GM10248 (cell line): ENCODE results near the gene GJC2.
"Not testable (repeated sequence)": the region's sequence is repeated elsewhere in the genome, so short reads cannot be mapped to it uniquely, and the experiment has no call there.

ENCODE experiments used
- CTCF ChIA-PET: fragments of 300-600 bp; sonication (Branson Sonifier 250); formaldehyde crosslinking; extraction: SDS; loops from one replicate; lab custom pipeline; 2021; ENCODE audit warnings: antibody characterized with exemption; lab: Yijun Ruan, JAX
- POLR2A ChIA-PET: fragments of 350-650 bp; sonication (Branson Sonifier 250); formaldehyde crosslinking; extraction: SDS; loops from one replicate; lab custom pipeline; 2020; ENCODE audit warnings: antibody characterized with exemption; lab: Yijun Ruan, JAX
- DNase-seq: peaks from one replicate; pipeline ENCODE4 v3.0.0; 2012; ENCODE audit errors: extremely low spot score
- TF ChIP-seq, protein P1 (sequence below): IDR thresholded peaks from 2 replicates; pipeline ENCODE4 v1.5.1; 2012; ENCODE audit warnings: mild to moderate bottlenecking, low read depth; ENCODE audit errors: extremely low read depth, missing control alignments, control extremely low read depth

The GJC2 gene

DNA sequence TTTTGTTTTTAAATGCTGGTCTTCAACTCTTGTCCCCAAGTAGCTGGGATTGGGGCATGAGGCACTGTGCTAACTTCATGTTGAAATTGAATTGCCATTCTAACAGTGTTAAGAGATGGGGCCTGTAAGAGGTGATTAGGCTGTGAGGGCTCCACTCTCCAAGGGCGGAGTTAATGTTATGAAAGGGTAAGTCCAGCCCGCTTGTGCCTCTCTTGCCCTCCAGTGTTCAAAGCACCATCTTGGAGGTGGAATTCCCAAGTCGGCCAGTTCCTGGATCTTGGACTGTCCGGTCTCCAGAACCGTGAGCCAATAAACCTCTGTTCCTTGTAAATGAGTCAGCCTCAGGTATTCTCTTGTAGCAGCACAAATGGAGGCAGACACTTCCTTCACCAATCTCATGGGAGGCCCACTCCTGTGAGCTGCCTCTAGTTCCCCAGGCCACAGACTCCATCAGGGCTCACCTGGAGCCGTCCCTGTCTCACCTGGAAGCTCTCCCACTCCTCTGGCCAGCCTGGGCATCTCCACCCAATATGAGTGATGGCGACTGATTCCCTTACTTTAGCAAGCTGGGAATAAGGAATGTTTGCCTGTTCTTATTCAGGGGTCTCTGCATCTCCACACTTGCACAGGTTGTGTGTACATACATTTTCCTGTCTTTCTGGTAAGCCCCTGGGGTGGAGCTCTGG, 31.4 kb downstream of the GJC2 start:
- ChIA-PET CTCF (interaction anchor here (1.1 to 1.2 kb wide), 2 partner anchors 33 to 181 kb away, joined by 3 to 4 read pairs; no protein-coding TSS in a partner anchor), POLR2A (interaction anchor here (0.6 kb wide), 1 partner anchor 14 kb away, joined by 4 read pairs; no protein-coding TSS in a partner anchor)
- TF ChIP-seq, protein P1, sequence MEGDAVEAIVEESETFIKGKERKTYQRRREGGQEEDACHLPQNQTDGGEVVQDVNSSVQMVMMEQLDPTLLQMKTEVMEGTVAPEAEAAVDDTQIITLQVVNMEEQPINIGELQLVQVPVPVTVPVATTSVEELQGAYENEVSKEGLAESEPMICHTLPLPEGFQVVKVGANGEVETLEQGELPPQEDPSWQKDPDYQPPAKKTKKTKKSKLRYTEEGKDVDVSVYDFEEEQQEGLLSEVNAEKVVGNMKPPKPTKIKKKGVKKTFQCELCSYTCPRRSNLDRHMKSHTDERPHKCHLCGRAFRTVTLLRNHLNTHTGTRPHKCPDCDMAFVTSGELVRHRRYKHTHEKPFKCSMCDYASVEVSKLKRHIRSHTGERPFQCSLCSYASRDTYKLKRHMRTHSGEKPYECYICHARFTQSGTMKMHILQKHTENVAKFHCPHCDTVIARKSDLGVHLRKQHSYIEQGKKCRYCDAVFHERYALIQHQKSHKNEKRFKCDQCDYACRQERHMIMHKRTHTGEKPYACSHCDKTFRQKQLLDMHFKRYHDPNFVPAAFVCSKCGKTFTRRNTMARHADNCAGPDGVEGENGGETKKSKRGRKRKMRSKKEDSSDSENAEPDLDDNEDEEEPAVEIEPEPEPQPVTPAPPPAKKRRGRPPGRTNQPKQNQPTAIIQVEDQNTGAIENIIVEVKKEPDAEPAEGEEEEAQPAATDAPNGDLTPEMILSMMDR = no peak
- no peak for DNase-seq

DNA sequence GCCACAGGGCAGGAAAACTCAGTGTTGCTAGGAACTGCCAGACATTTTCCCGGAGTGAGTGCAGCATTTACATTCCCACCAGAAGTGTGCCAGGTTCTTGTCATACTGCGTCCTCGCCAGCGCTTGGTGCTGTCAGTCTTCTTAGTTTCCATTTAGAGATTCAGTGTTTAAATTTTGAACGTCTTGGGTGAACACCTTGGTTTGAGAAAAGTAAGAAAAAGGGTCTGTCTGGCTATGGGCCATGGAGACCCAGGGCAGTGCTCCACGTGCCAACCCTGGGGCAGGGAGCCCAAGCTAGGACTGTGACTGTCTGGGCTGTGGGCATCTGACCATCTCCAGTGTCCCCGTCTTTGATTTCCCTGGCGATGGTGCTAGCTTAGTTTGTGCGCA, 31.9 kb downstream of the GJC2 start:
- ChIA-PET CTCF (interaction anchor here (1.1 kb wide), 1 partner anchor 32 kb away, joined by 4 read pairs; no protein-coding TSS in a partner anchor), POLR2A (interaction anchor here (0.6 kb wide), 1 partner anchor 14 kb away, joined by 4 read pairs; no protein-coding TSS in a partner anchor)
- DNase-seq = no peak
- TF ChIP-seq, protein P1 = no peak

DNA sequence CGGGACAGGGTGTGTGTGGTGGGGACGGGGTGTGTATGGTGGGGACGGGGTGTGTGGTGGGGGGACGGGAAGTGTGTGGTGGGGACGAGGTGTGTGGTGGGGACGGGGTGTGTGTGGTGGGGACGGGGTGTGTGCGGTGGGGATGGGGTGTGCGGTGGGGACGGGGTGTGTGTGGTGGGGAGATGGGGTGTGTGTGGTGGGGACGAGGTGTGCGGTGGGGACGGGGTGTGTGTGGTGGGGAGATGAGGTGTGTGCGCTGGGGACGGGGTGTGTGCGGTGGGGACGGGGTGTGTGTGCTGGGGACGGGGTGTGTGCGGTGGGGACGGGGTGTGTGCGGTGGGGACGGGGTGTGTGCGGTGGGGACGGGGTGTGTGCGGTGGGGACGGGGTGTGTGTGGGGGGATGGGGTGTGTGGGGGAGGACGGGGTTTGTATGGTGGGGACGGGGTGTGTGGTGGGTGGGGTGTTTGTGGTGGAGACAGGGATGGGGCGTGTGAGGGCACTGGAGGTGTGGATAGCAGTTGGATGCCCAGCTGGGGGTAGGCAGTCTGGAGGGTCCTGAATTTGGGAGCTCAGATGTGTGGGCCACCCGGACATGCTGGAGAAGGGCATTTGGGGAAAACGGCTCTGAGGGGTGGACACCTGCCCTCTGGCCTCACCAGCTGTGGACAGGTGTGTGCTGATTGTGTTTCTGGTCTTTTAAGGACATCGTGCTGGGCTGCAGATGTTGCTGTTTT, 32.7 kb downstream of the GJC2 start:
- DNase-seq = no peak
- TF ChIP-seq, protein P1 = no peak
- ChIA-PET POLR2A (no interaction called here), CTCF (interaction anchor here (1.1 kb wide), 1 partner anchor 31 kb away, joined by 4 read pairs; no protein-coding TSS in a partner anchor)

DNA sequence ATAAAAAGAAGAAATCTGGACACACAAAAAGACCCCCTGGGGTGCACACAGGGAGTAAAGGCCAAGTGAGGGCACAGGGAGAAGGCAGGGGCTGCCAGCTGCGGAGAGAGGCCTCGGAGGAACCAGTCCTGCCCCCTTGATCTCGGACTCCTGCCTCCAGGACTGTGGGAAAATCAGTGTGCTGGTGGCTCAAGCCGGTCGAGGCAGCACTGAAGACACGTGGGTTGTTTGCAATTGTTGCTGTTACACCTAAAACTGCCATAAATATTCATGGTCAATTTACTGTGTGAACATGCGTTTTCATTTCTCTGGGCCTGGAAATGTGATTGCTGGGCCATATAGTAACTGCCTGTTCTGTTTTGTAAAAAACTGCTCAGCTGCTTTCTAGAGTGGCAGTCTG, 34.4 kb downstream of the GJC2 start:
- ChIA-PET CTCF (no interaction called here), POLR2A (no interaction called here)
- TF ChIP-seq, protein P1 = no peak
- DNase-seq = no peak

DNA sequence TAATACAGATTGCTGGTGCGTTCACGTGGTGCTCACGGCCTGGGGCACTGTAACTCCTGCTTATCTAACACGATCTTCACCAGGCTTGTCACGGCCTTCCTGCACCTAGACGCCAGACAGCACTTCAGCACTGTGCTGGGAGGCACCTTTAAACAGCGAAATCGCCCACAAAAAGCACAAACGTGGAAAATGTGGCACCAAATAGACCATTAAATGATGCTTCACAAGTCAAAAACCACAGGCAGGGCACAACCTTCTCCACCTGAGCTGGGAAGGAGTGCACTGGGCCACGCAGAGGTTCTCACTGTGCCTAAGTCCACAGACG, 35.9 kb downstream of the GJC2 start:
- CTCF ChIA-PET = no interaction called here

DNA sequence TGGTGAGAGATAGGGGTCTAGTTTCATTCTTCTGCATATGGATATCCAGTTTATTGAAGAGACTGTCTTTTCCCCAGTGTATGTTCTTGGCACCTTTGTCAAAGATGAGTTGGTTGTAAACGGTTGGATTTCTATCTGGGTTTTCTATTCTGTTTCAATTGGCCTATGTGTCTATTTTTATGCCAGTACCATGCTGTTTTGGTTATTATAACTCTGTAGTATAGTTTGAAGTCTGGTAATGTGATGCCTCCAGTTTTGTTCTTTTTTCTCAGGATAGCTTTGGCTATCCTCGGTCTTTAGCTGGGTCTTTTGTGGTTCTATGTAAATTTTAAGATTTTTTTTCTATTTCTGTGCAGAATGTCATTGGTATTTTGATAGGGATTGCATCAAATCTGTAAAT, 38.5 kb downstream of the GJC2 start:
- CTCF ChIA-PET = interaction anchor here (1.4 to 1.6 kb wide), 2 partner anchors 9 to 13 kb away, joined by 3 to 4 read pairs; no protein-coding TSS in a partner anchor

More for the DNA sequence above, 35.9 kb downstream of the GJC2 start:
- DNase-seq = no peak
- POLR2A ChIA-PET = no interaction called here
- TF ChIP-seq, protein P1 = no peak

DNA sequence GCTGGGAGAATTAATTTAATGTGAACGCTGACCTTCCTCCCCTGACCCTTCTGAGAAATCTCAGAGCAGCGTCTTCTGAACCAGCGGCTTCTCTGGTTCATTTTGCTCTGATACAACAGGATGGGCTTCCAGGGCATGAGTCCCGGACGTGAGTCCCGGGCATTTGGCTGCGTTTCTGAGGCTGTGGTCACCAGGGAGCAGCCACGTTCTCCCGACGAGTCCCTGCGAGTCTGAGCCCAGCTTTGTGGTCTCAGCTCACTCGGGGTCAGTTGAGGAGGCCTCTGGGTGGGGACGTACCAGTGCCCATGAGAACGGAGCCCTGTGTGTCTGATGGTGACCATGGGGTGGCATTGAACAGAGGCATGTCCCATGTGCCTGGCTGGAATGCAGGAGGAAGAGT, 40.5 kb downstream of the GJC2 start:
- TF ChIP-seq, protein P1 = no peak
- DNase-seq = no peak
- CTCF ChIA-PET = interaction anchor here (1.4 kb wide), 1 partner anchor 59 kb away, joined by 4 read pairs; no protein-coding TSS in a partner anchor
- POLR2A ChIA-PET = no interaction called here

More for the DNA sequence above, 38.5 kb downstream of the GJC2 start:
- DNase-seq, POLR2A ChIA-PET: not testable (repeated sequence)
